HUES6 (cell line): ENCODE data around the gene PTGR3.

Experiments used
- H3K27ac ChIP-seq: 2 replicates; pipeline ENCODE4 v1.7.0; 2013; ENCODE audit warnings: low read depth, mild to moderate bottlenecking, low read length, inconsistent platforms
- H3K27me3 ChIP-seq: 2 replicates; pipeline ENCODE4 v1.6.1; 2013; ENCODE audit warnings: low read length; ENCODE audit not compliant: control insufficient read depth, insufficient read depth
- H3K36me3 ChIP-seq: 2 replicates; pipeline ENCODE4 v1.6.1; 2013; ENCODE audit warnings: low read length; ENCODE audit not compliant: control insufficient read depth, insufficient read depth
- H3K4me1 ChIP-seq: 2 replicates; pipeline ENCODE4 v1.6.1; 2013; ENCODE audit warnings: low read length; ENCODE audit not compliant: control insufficient read depth, insufficient read depth
- H3K4me3 ChIP-seq: 2 replicates; pipeline ENCODE4 v1.5.1; 2013; ENCODE audit warnings: low read depth, low read length
- H3K9ac ChIP-seq: one replicate; pipeline ENCODE4 v1.6.1; 2013; ENCODE audit warnings: mild to moderate bottlenecking, low read length
- H3K9me3 ChIP-seq: 2 replicates; pipeline ENCODE4 v1.6.1; 2013; ENCODE audit warnings: low read depth, low read length; ENCODE audit not compliant: control insufficient read depth, insufficient read depth

Gene PTGR3

GRCh38 chr18:75231053-75231406, 22.1 kb upstream of the PTGR3 start:
- Histone ChIP-seq H3K27ac (no peak overlapping the region), H3K9me3 (no peaks in the 10 kb centered on the region), H3K4me3 (no peak overlapping the region), H3K4me1 (no peaks in the 10 kb centered on the region; the same call in 1 of the 2 replicates), H3K27me3 (no peaks in the 10 kb centered on the region), H3K9ac (no peak overlapping the region), H3K36me3 (no peaks in the 10 kb centered on the region)

DNA sequence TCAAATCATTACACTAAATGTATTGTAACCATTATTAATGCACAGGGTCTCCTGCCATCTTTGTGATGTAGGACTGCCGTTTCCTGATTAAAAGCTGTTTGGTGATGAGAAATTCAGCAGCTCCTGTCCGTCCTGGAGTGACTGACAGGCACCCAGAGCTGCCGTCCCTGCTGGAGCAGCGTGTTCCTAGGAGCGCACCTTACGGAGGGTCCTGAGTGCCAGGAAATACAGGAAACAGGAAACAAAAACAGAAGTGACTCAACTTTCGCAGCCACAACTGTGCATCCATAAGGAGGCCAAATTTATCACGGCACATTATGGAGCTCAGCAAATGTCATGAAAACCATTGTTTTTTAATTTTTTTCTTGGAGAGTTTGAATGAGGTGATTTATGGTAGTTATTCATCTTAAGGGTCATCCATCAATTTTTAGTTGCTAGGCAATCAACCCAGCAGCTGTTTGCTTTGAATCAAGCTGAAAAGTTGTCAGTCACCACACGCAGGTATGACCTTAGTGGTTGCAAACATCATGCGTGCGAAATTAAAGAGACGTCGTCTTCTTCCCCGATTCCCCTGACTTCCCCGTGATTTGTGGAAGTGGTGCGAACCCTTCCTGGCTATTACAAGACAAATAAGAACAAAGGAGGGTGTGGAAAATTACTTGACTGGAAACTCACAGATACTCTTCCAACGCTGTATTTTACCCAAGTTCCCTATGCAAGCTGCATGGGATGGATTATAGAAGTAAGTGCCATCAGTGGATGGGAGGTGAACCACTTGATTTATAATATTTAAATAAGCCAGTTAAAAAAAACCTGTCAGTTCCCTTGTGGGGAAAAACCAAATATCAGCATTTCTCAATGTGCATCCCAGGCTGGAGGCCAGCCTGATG, 21.5 kb upstream of the PTGR3 start:
- H3K4me1 ChIP-seq = no peaks in the 10 kb centered on the region; the same call in 1 of the 2 replicates
- H3K27me3 ChIP-seq = no peaks in the 10 kb centered on the region
- H3K36me3 ChIP-seq = no peaks in the 10 kb centered on the region
- no peak overlapping the region for H3K4me3 ChIP-seq
- no peaks in the 10 kb centered on the region for H3K9me3 ChIP-seq
- no peak overlapping the region for H3K27ac ChIP-seq
- H3K9ac ChIP-seq = no peak overlapping the region

GRCh38 chr18:75229437-75229836, 20.5 kb upstream of the PTGR3 start:
- Histone ChIP-seq H3K4me3 (no peak overlapping the region), H3K36me3 (no peaks in the 10 kb centered on the region), H3K9me3 (no peaks in the 10 kb centered on the region), H3K27ac (no peak overlapping the region), H3K27me3 (no peaks in the 10 kb centered on the region), H3K4me1 (no peaks in the 10 kb centered on the region; the same call in 1 of the 2 replicates), H3K9ac (no peak overlapping the region)

DNA sequence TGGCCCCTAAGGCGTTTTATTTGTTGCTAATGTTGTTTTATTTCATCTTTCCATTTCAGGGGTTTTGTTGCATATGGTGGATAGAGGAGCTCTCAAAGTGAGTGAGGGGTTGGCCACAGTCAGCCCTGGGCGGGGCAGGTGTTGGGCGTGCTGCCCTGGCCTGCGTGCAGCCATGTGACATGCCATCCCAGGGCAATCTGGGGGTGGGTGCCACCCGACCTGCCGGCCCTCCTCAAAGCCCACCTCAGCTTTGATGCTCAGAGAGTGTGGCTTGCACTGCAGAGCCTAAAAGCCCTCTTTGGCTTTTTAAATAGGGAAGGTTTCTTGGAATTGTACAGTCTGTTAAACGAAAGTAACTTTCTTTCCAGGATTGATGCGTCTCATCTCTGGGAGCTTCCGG, 20.0 kb upstream of the PTGR3 start:
- H3K4me3 ChIP-seq = no peak overlapping the region
- H3K4me1 ChIP-seq = no peaks in the 10 kb centered on the region; the same call in 1 of the 2 replicates
- H3K27me3 ChIP-seq = no peaks in the 10 kb centered on the region
- no peak overlapping the region for H3K9ac ChIP-seq
- H3K36me3 ChIP-seq = no peaks in the 10 kb centered on the region
- H3K27ac ChIP-seq = no peak overlapping the region
- no peaks in the 10 kb centered on the region for H3K9me3 ChIP-seq

DNA sequence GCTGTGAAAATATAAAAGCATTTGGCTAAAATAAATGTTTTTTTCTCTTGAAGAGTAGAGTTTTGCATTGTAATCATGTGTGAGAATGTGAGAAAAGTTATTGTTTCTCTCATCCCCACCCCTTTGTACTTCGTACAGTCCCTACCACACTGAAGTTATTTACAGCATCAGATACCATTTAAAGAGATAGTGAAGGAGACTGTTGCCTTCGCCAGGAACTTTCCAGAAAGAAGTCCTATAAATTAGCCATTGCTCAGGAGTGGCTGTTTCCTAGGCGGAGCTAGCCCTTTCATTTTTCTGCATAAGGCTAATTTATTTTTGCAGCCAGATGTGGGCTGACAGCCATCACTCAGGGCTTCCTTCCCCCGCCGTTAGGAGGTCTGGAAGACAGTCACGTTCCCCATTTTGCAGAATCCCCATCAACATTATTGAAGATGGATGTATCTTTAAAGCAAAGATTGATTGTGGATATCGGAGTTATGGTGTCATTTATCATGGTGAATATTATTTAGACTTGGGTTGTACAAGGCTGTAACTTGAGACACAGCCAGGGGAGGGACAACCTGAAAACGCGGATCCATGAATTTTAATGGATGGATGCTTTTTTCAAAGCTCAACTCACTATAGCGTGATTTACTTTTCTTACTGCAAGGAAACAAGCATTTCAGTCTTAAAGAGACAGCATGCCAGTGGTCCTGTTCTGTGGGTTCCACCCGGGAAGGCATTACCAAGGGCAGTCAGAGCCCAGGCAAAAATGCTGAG, 18.8 kb upstream of the PTGR3 start:
- Histone ChIP-seq H3K27me3 (no peaks in the 10 kb centered on the region), H3K9ac (no peak overlapping the region), H3K4me1 (no peaks in the 10 kb centered on the region; the same call in 1 of the 2 replicates), H3K4me3 (no peak overlapping the region), H3K27ac (no peak overlapping the region), H3K36me3 (no peaks in the 10 kb centered on the region), H3K9me3 (no peaks in the 10 kb centered on the region)

- H3K4me3 ChIP-seq = no peak overlapping the region
- H3K9ac ChIP-seq = no peak overlapping the region
- H3K27ac ChIP-seq = no peak overlapping the region
- no peaks in the 10 kb centered on the region for H3K27me3 ChIP-seq
- no peaks in the 10 kb centered on the region for H3K36me3 ChIP-seq
- H3K9me3 ChIP-seq = no peaks in the 10 kb centered on the region
- H3K4me1 ChIP-seq = no peaks in the 10 kb centered on the region; the same call in 1 of the 2 replicates
Observed at GRCh38 chr18:75226956-75227316, 18.0 kb upstream of the PTGR3 start.

- Histone ChIP-seq H3K27ac (no peak overlapping the region), H3K36me3 (no peaks in the 10 kb centered on the region), H3K9me3 (no peaks in the 10 kb centered on the region), H3K27me3 (no peaks in the 10 kb centered on the region), H3K9ac (no peak overlapping the region), H3K4me3 (no peak overlapping the region), H3K4me1 (no peaks in the 10 kb centered on the region; the same call in 1 of the 2 replicates)
Observed at GRCh38 chr18:75226286-75226955, 17.5 kb upstream of the PTGR3 start.

GRCh38 chr18:75223687-75224347, 14.9 kb upstream of the PTGR3 start:
- no peaks in the 10 kb centered on the region for H3K9me3 ChIP-seq
- no peaks in the 10 kb centered on the region for H3K36me3 ChIP-seq
- no peak overlapping the region for H3K9ac ChIP-seq
- H3K27me3 ChIP-seq = no peaks in the 10 kb centered on the region
- no peaks in the 10 kb centered on the region; the same call in 1 of the 2 replicates for H3K4me1 ChIP-seq
- H3K27ac ChIP-seq = no peak overlapping the region
- no peak overlapping the region for H3K4me3 ChIP-seq

DNA sequence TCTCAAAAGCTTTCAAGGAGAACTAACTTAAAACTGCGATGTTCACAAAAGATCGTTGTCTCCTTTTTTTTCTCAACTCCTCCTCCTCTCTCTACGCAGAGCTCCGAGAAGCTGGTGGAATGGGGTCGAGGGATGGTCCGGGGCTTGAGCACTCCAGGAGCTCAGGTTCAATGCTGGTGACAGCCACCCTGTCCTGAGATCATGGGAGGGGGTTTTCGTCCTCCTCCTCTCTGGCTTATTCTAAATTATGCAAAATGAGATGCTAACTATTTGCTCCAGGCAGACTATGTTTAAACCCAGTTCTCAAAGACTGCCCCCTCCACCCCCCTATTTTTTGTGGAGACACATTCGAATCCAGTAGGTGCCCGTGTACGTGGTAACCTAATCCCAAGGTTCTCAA, 13.5 kb upstream of the PTGR3 start:
- H3K9me3 ChIP-seq = no peaks in the 10 kb centered on the region
- H3K4me1 ChIP-seq = no peaks in the 10 kb centered on the region; the same call in 1 of the 2 replicates
- H3K9ac ChIP-seq = no peak overlapping the region
- no peaks in the 10 kb centered on the region for H3K27me3 ChIP-seq
- H3K27ac ChIP-seq = no peak overlapping the region
- H3K4me3 ChIP-seq = no peak overlapping the region
- no peaks in the 10 kb centered on the region for H3K36me3 ChIP-seq

DNA sequence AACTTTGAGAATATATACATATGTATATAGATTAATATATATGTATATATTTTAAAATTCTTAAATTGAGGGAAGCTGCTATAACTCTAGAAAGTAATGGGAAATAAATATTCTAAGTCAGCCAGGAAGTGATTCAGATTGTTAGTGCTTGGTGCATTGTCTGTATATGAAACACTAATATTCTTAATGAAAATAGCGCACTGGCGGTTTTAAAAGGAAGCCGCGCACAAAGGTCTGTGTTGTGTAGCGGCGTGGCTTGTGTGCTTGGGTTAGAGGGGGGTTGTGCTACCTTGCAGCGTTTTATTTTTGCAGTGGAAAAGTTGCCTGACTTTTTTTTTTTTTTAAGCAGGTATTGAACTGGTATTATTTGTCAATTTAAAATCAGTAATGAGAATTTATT, 13.0 kb upstream of the PTGR3 start:
- H3K36me3 ChIP-seq = no peaks in the 10 kb centered on the region
- no peak overlapping the region for H3K9ac ChIP-seq
- H3K27me3 ChIP-seq = no peaks in the 10 kb centered on the region
- H3K9me3 ChIP-seq = no peaks in the 10 kb centered on the region
- no peaks in the 10 kb centered on the region for H3K4me1 ChIP-seq
- no peak overlapping the region for H3K27ac ChIP-seq
- H3K4me3 ChIP-seq = no peak overlapping the region
